HG02981 (cell line): ENCODE results near the gene CLTRN.

ENCODE experiments used
- ATAC-seq: cut with Tn5 transposase; IDR thresholded peaks from one replicate; pipeline ENCODE4 v1.9.1; 2021; ENCODE audit warnings: mild to moderate bottlenecking, moderate library complexity; ENCODE audit not compliant: unreplicated experiment

The CLTRN gene

GRCh38 chrX:15579778-15580747 lies 84.5 kb downstream of the CLTRN start:
- ATAC-seq: no peak
